CD4-positive, alpha-beta memory T cell (primary cell): ENCODE data around the gene SDR42E2. TPM values are rescaled to one million over a fixed set of nuclear protein-coding genes. Genes with fewer than 3 reads are reported as not detected.
A peak's percentile ranks its signal among the peaks of the same experiment; 100 is the strongest.

Experiments
- CTCF ChIA-PET: fragments of 350-600 bp; sonication (Branson Sonifier 250); formaldehyde crosslinking; loops from one replicate; lab custom pipeline; 2021; ENCODE audit warnings: inconsistent platforms; ENCODE audit not compliant: partially characterized antibody; lab: Charles Lee
- POLR2A ChIA-PET: fragments of 350-600 bp; sonication (Branson Sonifier 250); formaldehyde crosslinking; loops from one replicate; lab custom pipeline; 2021; ENCODE audit not compliant: partially characterized antibody; lab: Charles Lee
- DNase-seq, 5 donors: peaks; one replicate each; pipeline versions ENCODE4 v3.0.0 to v3.0.0-alpha.2; 2020 to 2022; ENCODE audit warnings: mixed read lengths in 1 of 5
- H3K27ac ChIP-seq: one replicate; pipeline ENCODE4 v1.7.0; 2013; ENCODE audit warnings: low read depth, low read length
- H3K27me3 ChIP-seq: 2 replicates; pipeline ENCODE4 v1.7.0; 2013; ENCODE audit warnings: mild to moderate bottlenecking, low read length, moderate library complexity; ENCODE audit not compliant: insufficient read depth
- H3K36me3 ChIP-seq: 2 replicates; pipeline ENCODE4 v1.7.0; 2013; ENCODE audit warnings: mild to moderate bottlenecking, low read length, moderate library complexity; ENCODE audit not compliant: insufficient read depth
- H3K4me1 ChIP-seq: 2 replicates; pipeline ENCODE4 v1.7.0; 2013; ENCODE audit warnings: mild to moderate bottlenecking, low read length, moderate library complexity; ENCODE audit not compliant: insufficient read depth
- H3K4me3 ChIP-seq, 2 donors: one replicate each; pipeline ENCODE4 v1.7.0; 2013; ENCODE audit warnings: low read length in 2 of 2, mild to moderate bottlenecking in 1 of 2
- H3K9me3 ChIP-seq, 2 donors: one replicate each; pipeline ENCODE4 v1.7.0; 2013; ENCODE audit warnings: low read length in 2 of 2, control low read depth in 1 of 2; ENCODE audit not compliant: control insufficient read depth in 1 of 2
- H3K27ac Mint-ChIP-seq, 7 donors: one replicate each; pipeline ENCODE4 v1.8.0; 2020 to 2021; ENCODE audit warnings: mixed read lengths in 7 of 7, mild to moderate bottlenecking in 6 of 7, inconsistent platforms in 3 of 7, moderate library complexity in 3 of 7
- H3K27me3 Mint-ChIP-seq, 2 donors: one replicate each; pipeline ENCODE4 v1.8.0; 2020 to 2021; ENCODE audit warnings: mixed read lengths in 2 of 2
- H3K36me3 Mint-ChIP-seq, 2 donors: one replicate each; pipeline ENCODE4 v1.8.0; 2020 to 2021; ENCODE audit warnings: mixed read lengths in 2 of 2, inconsistent platforms in 1 of 2, mild to moderate bottlenecking in 1 of 2
- H3K4me1 Mint-ChIP-seq, 4 donors: one replicate each; pipeline ENCODE4 v1.8.0; 2020 to 2021; ENCODE audit warnings: mixed read lengths in 4 of 4, mild to moderate bottlenecking in 1 of 4
- H3K4me3 Mint-ChIP-seq, 8 donors: one replicate each; pipeline ENCODE4 v1.8.0; 2020 to 2021; ENCODE audit warnings: mixed read lengths in 8 of 8, mild to moderate bottlenecking in 7 of 8, moderate library complexity in 6 of 8, inconsistent platforms in 3 of 8
- H3K9me3 Mint-ChIP-seq, 8 donors: one replicate each; pipeline ENCODE4 v1.8.0; 2020 to 2021; ENCODE audit warnings: mixed read lengths in 8 of 8, mild to moderate bottlenecking in 5 of 8, inconsistent platforms in 3 of 8, moderate library complexity in 1 of 8
- intact Hi-C: fragments of 100-400 bp; cut with micrococcal nuclease; formaldehyde crosslinking; loops from one replicate; pipeline ENCODE4 v1.15.1; 2023
- polyA plus RNA-seq, 2 donors: library from polyadenylated mRNA; unstranded; fragments of 300-500 nt; fragmentation: Illumina TruSeq; gene quantifications; one replicate each; pipeline ENCODE4 v1.2.3, GENCODE V29; 2021
- total RNA-seq, 2 experiments: library from RNA; stranded (reverse); gene quantifications; one replicate each; pipeline ENCODE4 v1.2.3, GENCODE V29; 2021

Gene SDR42E2
- total and polyA plus RNA-seq, 4 experiments from 2014 or later: 0.11 to 0.88 (median 0.64) TPM

- Mint-ChIP-seq H3K4me3 (peak overlapping the region; percentile 82 to 98 (median 94)), H3K36me3 (peaks cover 7 to 14% of the 10 kb centered on the region in 2 donors), H3K27ac (peak overlapping the region; percentile 99 to 100 (median 100)), H3K4me1 (peaks cover 44 to 75% (median 56%) of the 10 kb centered on the region in 4 donors), H3K9me3 (peaks cover 0 to 6% (median 0%) of the 10 kb centered on the region in 8 donors), H3K27me3 (peaks cover 0 to 3% of the 10 kb centered on the region in 2 donors)
- ChIA-PET CTCF (interaction anchor here (2.1 to 5.0 kb wide), 10 partner anchors 15 to 239 kb away, joined by 13 to 172 read pairs (median 18); partner anchors contain the start of genes EEF2K, MOSMO, PDZD9 and POLR3E), POLR2A (interaction anchor here (1.0 to 9.9 kb wide), 17 partner anchors 17 to 670 kb away, joined by 3 to 196 read pairs (median 13); partner anchors contain the start of genes EEF2K, MOSMO, PDZD9 and POLR3E)
- H3K4me1 ChIP-seq: peaks cover 66% of the 10 kb centered on the region
- H3K9me3 ChIP-seq: no peaks in the 10 kb centered on the region
- peak; percentile 96 to 98 (median 97) for DNase-seq
- peak overlapping the region; percentile 95 for H3K27ac ChIP-seq
- H3K27me3 ChIP-seq: no peaks in the 10 kb centered on the region
- H3K4me3 ChIP-seq: peak overlapping the region in 1 of 2 donors; percentile 69
- intact Hi-C loops: loop anchor here (1.0 to 10.0 kb wide), 7 partner anchors 17 to 1445 kb away; partner anchors contain the start of genes CDR2, EEF2K, METTL9 and THUMPD1
- no peaks in the 10 kb centered on the region for H3K36me3 ChIP-seq
Measured at GRCh38 chr16:22190081-22190775, 27.9 kb downstream of the SDR42E2 start.

- Histone ChIP-seq H3K4me3 (peak overlapping the region; percentile 69 to 73), H3K9me3 (no peaks in the 10 kb centered on the region), H3K36me3 (no peaks in the 10 kb centered on the region), H3K4me1 (peaks cover 70% of the 10 kb centered on the region), H3K27me3 (no peaks in the 10 kb centered on the region), H3K27ac (peak overlapping the region; percentile 95)
- DNase-seq: peak; percentile 99
- Mint-ChIP-seq H3K9me3 (peaks cover 0 to 8% (median 2%) of the 10 kb centered on the region in 8 donors), H3K27me3 (peaks cover 2 to 5% of the 10 kb centered on the region in 2 donors), H3K27ac (peak overlapping the region; percentile 99 to 100 (median 100)), H3K4me3 (peak overlapping the region; percentile 82 to 98 (median 94)), H3K4me1 (peaks cover 47 to 82% (median 62%) of the 10 kb centered on the region in 4 donors), H3K36me3 (peaks cover 7 to 20% of the 10 kb centered on the region in 2 donors)
- intact Hi-C loops: loop anchor here (1.0 to 10.0 kb wide), 7 partner anchors 16 to 1446 kb away; partner anchors contain the start of genes CDR2, EEF2K, METTL9 and THUMPD1
- CTCF ChIA-PET: interaction anchor here (1.0 to 2.8 kb wide), 4 partner anchors 10 to 113 kb away, joined by 4 to 14 read pairs (median 10); partner anchors contain the start of gene POLR3E
- POLR2A ChIA-PET: interaction anchor here (0.6 to 9.9 kb wide), 16 partner anchors 16 to 1366 kb away, joined by 3 to 196 read pairs (median 11); partner anchors contain the start of genes EARS2, EEF2K, MOSMO and PDZD9
Measured at GRCh38 chr16:22190776-22191531, 28.6 kb downstream of the SDR42E2 start.

- POLR2A ChIA-PET: interaction anchor here (0.5 to 9.9 kb wide), 22 partner anchors 12 to 1366 kb away, joined by 3 to 196 read pairs (median 4); partner anchors contain the start of genes EARS2, EEF2K, MOSMO and PDZD9
- peak overlapping the region; percentile 82 to 98 (median 94) for H3K4me3 Mint-ChIP-seq
- peaks cover 7 to 21% of the 10 kb centered on the region in 2 donors for H3K36me3 Mint-ChIP-seq
- DNase-seq: peak in 2 of 5 donors; percentile 59 to 68
- Histone ChIP-seq H3K27ac (peak overlapping the region; percentile 95), H3K4me3 (peak overlapping the region; percentile 69 to 73), H3K36me3 (no peaks in the 10 kb centered on the region), H3K9me3 (no peaks in the 10 kb centered on the region), H3K27me3 (no peaks in the 10 kb centered on the region), H3K4me1 (peaks cover 76% of the 10 kb centered on the region)
- H3K27ac Mint-ChIP-seq: peak overlapping the region; percentile 99 to 100 (median 100)
- intact Hi-C loops: loop anchor here (2.0 to 10.0 kb wide), 4 partner anchors 15 to 1447 kb away; partner anchors contain the start of genes CDR2, EEF2K, METTL9 and THUMPD1
- peaks cover 0 to 8% (median 2%) of the 10 kb centered on the region in 8 donors for H3K9me3 Mint-ChIP-seq
- H3K27me3 Mint-ChIP-seq: peaks cover 2 to 5% of the 10 kb centered on the region in 2 donors
- CTCF ChIA-PET: interaction anchor here (0.9 to 2.8 kb wide), 5 partner anchors 9 to 166 kb away, joined by 3 to 14 read pairs (median 7); partner anchors contain the start of gene POLR3E
- peaks cover 50 to 86% (median 66%) of the 10 kb centered on the region in 4 donors for H3K4me1 Mint-ChIP-seq
Measured at GRCh38 chr16:22191532-22192260, 29.4 kb downstream of the SDR42E2 start.

- peak overlapping the region; percentile 99 to 100 (median 100) for H3K27ac Mint-ChIP-seq
- Histone ChIP-seq H3K27me3 (no peaks in the 10 kb centered on the region), H3K27ac (peak overlapping the region; percentile 95), H3K4me1 (peaks cover 73% of the 10 kb centered on the region), H3K9me3 (no peaks in the 10 kb centered on the region), H3K4me3 (peak overlapping the region; percentile 8 to 69), H3K36me3 (no peaks in the 10 kb centered on the region)
- peaks cover 2 to 5% of the 10 kb centered on the region in 2 donors for H3K27me3 Mint-ChIP-seq
- H3K36me3 Mint-ChIP-seq: peaks cover 7 to 21% of the 10 kb centered on the region in 2 donors
- ChIA-PET POLR2A (interaction anchor here (0.5 to 9.9 kb wide), 19 partner anchors 12 to 1365 kb away, joined by 3 to 196 read pairs (median 7); partner anchors contain the start of genes EARS2, EEF2K, MOSMO and PDZD9), CTCF (interaction anchor here (0.9 to 2.8 kb wide), 4 partner anchors 9 to 165 kb away, joined by 3 to 14 read pairs (median 10); partner anchors contain the start of gene POLR3E)
- intact Hi-C loops: loop anchor here (5.0 to 10.0 kb wide), 2 partner anchors 595 to 1448 kb away; partner anchors contain the start of genes METTL9 and THUMPD1
- peaks cover 48 to 87% (median 67%) of the 10 kb centered on the region in 4 donors for H3K4me1 Mint-ChIP-seq
- H3K9me3 Mint-ChIP-seq: peaks cover 0 to 8% (median 2%) of the 10 kb centered on the region in 8 donors
- DNase-seq: peak; percentile 85 to 95 (median 87)
- peak overlapping the region; percentile 82 to 98 (median 94) for H3K4me3 Mint-ChIP-seq
Measured at GRCh38 chr16:22192261-22193062, 30.2 kb downstream of the SDR42E2 start.

GRCh38 chr16:22193063-22193411, 30.7 kb downstream of the SDR42E2 start:
- H3K27ac ChIP-seq: peak overlapping the region; percentile 95
- H3K4me1 ChIP-seq: peaks cover 67% of the 10 kb centered on the region
- peak overlapping the region; percentile 99 to 100 (median 100) for H3K27ac Mint-ChIP-seq
- H3K4me3 ChIP-seq: peak overlapping the region in 1 of 2 donors; percentile 69
- H3K4me1 Mint-ChIP-seq: peaks cover 47 to 89% (median 65%) of the 10 kb centered on the region in 4 donors
- H3K9me3 ChIP-seq: no peaks in the 10 kb centered on the region
- no peaks in the 10 kb centered on the region for H3K36me3 ChIP-seq
- no peaks in the 10 kb centered on the region for H3K27me3 ChIP-seq
- H3K4me3 Mint-ChIP-seq: peak overlapping the region in 5 of 8 donors; percentile 1 to 97 (median 82)
- H3K9me3 Mint-ChIP-seq: peaks cover 0 to 8% (median 2%) of the 10 kb centered on the region in 8 donors
- peaks cover 2 to 5% of the 10 kb centered on the region in 2 donors for H3K27me3 Mint-ChIP-seq
- DNase-seq: no peak
- CTCF ChIA-PET: interaction anchor here (2.8 to 5.0 kb wide), 2 partner anchors 103 to 107 kb away, joined by 14 to 31 read pairs; partner anchors contain the start of gene POLR3E
- H3K36me3 Mint-ChIP-seq: peaks cover 7 to 21% of the 10 kb centered on the region in 2 donors
- intact Hi-C loops: loop anchor here (5.0 to 10.0 kb wide), 2 partner anchors 596 to 1448 kb away; partner anchors contain the start of genes METTL9 and THUMPD1
- POLR2A ChIA-PET: interaction anchor here (0.9 to 9.9 kb wide), 8 partner anchors 14 to 547 kb away, joined by 3 to 196 read pairs (median 54); partner anchors contain the start of genes EEF2K, MOSMO, POLR3E and UQCRC2
